Liver (tissue), 9 donors: ENCODE results near the gene RNF39. TPM values are rescaled to one million over a fixed set of nuclear protein-coding genes. Genes with fewer than 3 reads are reported as not detected.

Experiments used
- DNase-seq: peaks from one replicate; pipeline ENCODE4 v3.0.0-alpha.2; 2017; ENCODE audit warnings: low spot score
- H3K27ac ChIP-seq, 2 donors: one replicate each; pipeline ENCODE4 v1.7.0; 2013; ENCODE audit warnings: inconsistent platforms in 2 of 2, low read length in 2 of 2, control low read depth in 1 of 2, low read depth in 1 of 2, mild to moderate bottlenecking in 1 of 2
- H3K27me3 ChIP-seq, 4 donors: one replicate each; pipeline versions ENCODE4 v1.6.1 to v1.7.0; 2013; ENCODE audit warnings: low read length in 3 of 4, inconsistent platforms in 1 of 4, mild to moderate bottlenecking in 1 of 4, moderate library complexity in 1 of 4; ENCODE audit not compliant: control insufficient read depth in 4 of 4, insufficient read depth in 4 of 4
- H3K36me3 ChIP-seq, 4 donors: one replicate each; pipeline versions ENCODE4 v1.6.1 to v1.7.0; 2013; ENCODE audit warnings: low read length in 3 of 4, mild to moderate bottlenecking in 3 of 4, low read depth in 1 of 4, moderate library complexity in 1 of 4; ENCODE audit not compliant: control insufficient read depth in 4 of 4, insufficient read depth in 3 of 4
- H3K4me1 ChIP-seq, 4 donors: one replicate each; pipeline versions ENCODE4 v1.6.1 to v1.7.0; 2013; ENCODE audit warnings: low read length in 3 of 4, mild to moderate bottlenecking in 3 of 4, moderate library complexity in 1 of 4; ENCODE audit not compliant: control insufficient read depth in 4 of 4, insufficient read depth in 4 of 4
- H3K4me3 ChIP-seq, 3 donors: one replicate each; pipeline versions ENCODE4 v1.6.1 to v1.7.0; 2013; ENCODE audit warnings: low read length in 3 of 3, control low read depth in 1 of 3, low read depth in 1 of 3, mild to moderate bottlenecking in 1 of 3
- H3K9ac ChIP-seq, 2 donors: one replicate each; pipeline ENCODE4 v1.7.0; 2013; ENCODE audit warnings: low read length in 2 of 2, mild to moderate bottlenecking in 2 of 2, moderate library complexity in 2 of 2, control low read depth in 1 of 2, low read depth in 1 of 2
- H3K9me3 ChIP-seq, 4 donors: one replicate each; pipeline versions ENCODE4 v1.6.1 to v1.7.0; 2013; ENCODE audit warnings: low read length in 3 of 4; ENCODE audit not compliant: control insufficient read depth in 4 of 4
- CTCF ChIP-seq: fragments of 150-350 bp; IDR thresholded peaks from 2 replicates; pipeline ENCODE4 v1.5.1; 2017; ENCODE audit warnings: improper control_type of control experiment, low read depth, low read length; ENCODE audit not compliant: missing input control
- EGR1 ChIP-seq, 2 donors: IDR thresholded peaks; 2 replicates each; pipeline ENCODE4 v1.6.1; 2016 to 2018; ENCODE audit warnings: antibody characterized with exemption in 2 of 2, low read depth in 2 of 2
- FOXA1 ChIP-seq: IDR thresholded peaks from 2 replicates; pipeline ENCODE4 v1.6.1; 2016; ENCODE audit warnings: antibody characterized with exemption
- FOXA2 ChIP-seq: IDR thresholded peaks from 2 replicates; pipeline ENCODE4 v1.6.1; 2016; ENCODE audit warnings: antibody characterized with exemption
- GABPA ChIP-seq, 2 donors: IDR thresholded peaks in 1 of 2; conservative IDR thresholded peaks in 1 of 2; 2 replicates each; pipeline ENCODE4 v1.6.1; 2016; ENCODE audit warnings: antibody characterized with exemption in 2 of 2, mild to moderate bottlenecking in 1 of 2, moderate library complexity in 1 of 2
- HNF4A ChIP-seq, 2 donors: conservative IDR thresholded peaks; 2 replicates each; pipeline ENCODE4 v1.6.1; 2016; ENCODE audit warnings: antibody characterized with exemption in 2 of 2, mild to moderate bottlenecking in 2 of 2
- JUND ChIP-seq, 2 donors: IDR thresholded peaks; 2 replicates each; pipeline ENCODE4 v1.6.1; 2016; ENCODE audit warnings: antibody characterized with exemption in 2 of 2
- MAX ChIP-seq: IDR thresholded peaks from 2 replicates; pipeline ENCODE4 v1.6.1; 2016; ENCODE audit warnings: antibody characterized with exemption
- NR2F2 ChIP-seq: IDR thresholded peaks from 2 replicates; pipeline ENCODE4 v1.6.1; 2016; ENCODE audit warnings: antibody characterized with exemption
- RAD21 ChIP-seq, 2 donors: IDR thresholded peaks; 2 replicates each; pipeline ENCODE4 v1.6.1; 2016; ENCODE audit warnings: antibody characterized with exemption in 2 of 2, mild to moderate bottlenecking in 2 of 2
- REST ChIP-seq: IDR thresholded peaks from 2 replicates; pipeline ENCODE4 v1.6.1; 2016; ENCODE audit warnings: antibody characterized with exemption, mild to moderate bottlenecking
- RXRA ChIP-seq, 2 donors: IDR thresholded peaks; 2 replicates each; pipeline ENCODE4 v1.6.1; 2017 to 2018; ENCODE audit warnings: antibody characterized with exemption in 2 of 2, mild to moderate bottlenecking in 1 of 2
- SP1 ChIP-seq: IDR thresholded peaks from 2 replicates; pipeline ENCODE4 v1.6.1; 2018; ENCODE audit warnings: antibody characterized with exemption, mild to moderate bottlenecking
- TAF1 ChIP-seq: conservative IDR thresholded peaks from 2 replicates; pipeline ENCODE4 v1.6.1; 2016; ENCODE audit warnings: antibody characterized with exemption, mild to moderate bottlenecking
- YY1 ChIP-seq: IDR thresholded peaks from 2 replicates; pipeline ENCODE4 v1.6.1; 2016; ENCODE audit warnings: antibody characterized with exemption, mild to moderate bottlenecking
- ZBTB33 ChIP-seq: IDR thresholded peaks from 2 replicates; pipeline ENCODE4 v1.6.1; 2016; ENCODE audit warnings: antibody characterized with exemption
- WGBS: extraction: QIAGEN DNeasy Blood & Tissue Kit; methylation state at CpG from one replicate; pipeline ENCODE4 v1.1.7; 2013; 5-methylcytosine and 5-hydroxymethylcytosine counted together
- polyA plus RNA-seq, 2 donors: library from polyadenylated mRNA; stranded (reverse) in 1 of 2; unstranded in 1 of 2; fragments of 200-250 nt in 1 of 2; fragments of >200 nt in 1 of 2; fragmentation: Nextera tagmentation in 1 of 2; extraction: Ambion mirVana in 1 of 2; gene quantifications; one replicate each; pipeline versions ENCODE4 v1.2.1 to v1.2.3, GENCODE V29; 2013 to 2015
- total RNA-seq, 2 donors: library from RNA; depleted of rRNA; stranded (reverse); fragments of >200 nt; gene quantifications; one replicate each; pipeline ENCODE4 v1.2.3, GENCODE V29; 2014
- donor health status: healthy.
- donor health status: healthy.
- donor health status: healthy.
- donor health status: healthy.
- donor health status: healthy.

The RNF39 gene
- total and polyA plus RNA-seq, 4 donors = 0.03 to 0.13 TPM; not detected in 2

GRCh38 chr6:30062471-30063178 lies 12.9 kb downstream of the RNF39 start:
- Histone ChIP-seq H3K4me1 (peaks cover 4 to 43% (median 32%) of the 10 kb centered on the region in 4 donors), H3K9me3 (no peaks in the 10 kb centered on the region), H3K9ac (no peak overlapping the region), H3K36me3 (peaks cover 0 to 7% (median 2%) of the 10 kb centered on the region in 4 donors), H3K4me3 (peak overlapping the region in 1 of 3 donors; percentile 52), H3K27ac (no peak overlapping the region), H3K27me3 (no peaks in the 10 kb centered on the region)
- TF ChIP-seq CTCF (no peak), REST (no peak), SP1 (no peak), HNF4A (conservative IDR thresholded peaks at IDR 0.05) (no peak)
- no peak for DNase-seq
- 89% methylated on average over 7 of the region's 7 CpGs for WGBS

GRCh38 chr6:30061858-30062458 lies 13.6 kb downstream of the RNF39 start:
- peaks cover 4 to 40% (median 28%) of the 10 kb centered on the region in 4 donors for H3K4me1 ChIP-seq
- H3K9me3 ChIP-seq = no peaks in the 10 kb centered on the region
- no peak for DNase-seq
- peak overlapping the region; percentile 92 to 94 for H3K9ac ChIP-seq
- peaks cover 0 to 13% (median 8%) of the 10 kb centered on the region in 4 donors for H3K36me3 ChIP-seq
- H3K27ac ChIP-seq = peak overlapping the region; percentile 93 to 95
- H3K4me3 ChIP-seq = peak overlapping the region; percentile 52 to 97 (median 96)
- 48% methylated on average over 13 of the region's 13 CpGs for WGBS
- TF ChIP-seq CTCF (no peak), HNF4A (conservative IDR thresholded peaks at IDR 0.05) (no peak), RAD21 (IDR thresholded peaks at IDR 0.05) (no peak), SP1 (no peak), TAF1 (no peak), JUND (IDR thresholded peaks at IDR 0.05) (no peak), GABPA (IDR thresholded peaks at IDR 0.05 in 1 of 2, conservative IDR thresholded peaks at IDR 0.05 in 1 of 2) (no peak), RXRA (IDR thresholded peaks at IDR 0.05) (no peak), ZBTB33 (no peak), EGR1 (IDR thresholded peaks at IDR 0.05; ENCODE audit: low read depth in 2 of 2) (no peak), NR2F2 (no peak), MAX (no peak), YY1 (no peak), FOXA1 (no peak), REST (no peak), FOXA2 (no peak)
- no peaks in the 10 kb centered on the region for H3K27me3 ChIP-seq
